GM19463 (cell line): ENCODE measurements around the gene CNGA3.

Experiments used
- ATAC-seq: cut with Tn5 transposase; IDR thresholded peaks from one replicate; pipeline ENCODE4 v1.9.1; 2021; ENCODE audit warnings: mild to moderate bottlenecking, moderate library complexity; ENCODE audit not compliant: unreplicated experiment

CNGA3 gene

GRCh38 chr2:98324181-98324580, 22.1 kb upstream of the CNGA3 start:
- ATAC-seq: no peak

GRCh38 chr2:98327776-98328175, 18.5 kb upstream of the CNGA3 start:
- no peak for ATAC-seq

GRCh38 chr2:98329549-98329948, 16.7 kb upstream of the CNGA3 start:
- ATAC-seq: no peak

GRCh38 chr2:98332989-98333388, 13.3 kb upstream of the CNGA3 start:
- no peak for ATAC-seq

- ATAC-seq: no peak
Measured at GRCh38 chr2:98333922-98334321, 12.3 kb upstream of the CNGA3 start.

GRCh38 chr2:98334439-98335078, 11.7 kb upstream of the CNGA3 start:
- no peak for ATAC-seq

- ATAC-seq: no peak
Measured at GRCh38 chr2:98335271-98335670, 11.0 kb upstream of the CNGA3 start.

- no peak for ATAC-seq
Measured at GRCh38 chr2:98341241-98341640, 5.0 kb upstream of the CNGA3 start.

- no peak for ATAC-seq
Measured at GRCh38 chr2:98343285-98343684, 3.0 kb upstream of the CNGA3 start.

- no peak for ATAC-seq
Measured at GRCh38 chr2:98347298-98348065, 1.2 kb downstream of the CNGA3 start.

- no peak for ATAC-seq
Measured at GRCh38 chr2:98348066-98348561, 1.9 kb downstream of the CNGA3 start.

- no peak for ATAC-seq
Measured at GRCh38 chr2:98350411-98350810, 4.2 kb downstream of the CNGA3 start.

- ATAC-seq: no peak
Measured at GRCh38 chr2:98355881-98356280, 9.6 kb downstream of the CNGA3 start.

GRCh38 chr2:98356729-98357128, 10.5 kb downstream of the CNGA3 start:
- ATAC-seq: no peak

- ATAC-seq: no peak
Measured at GRCh38 chr2:98357849-98358248, 11.6 kb downstream of the CNGA3 start.

GRCh38 chr2:98359986-98360385, 13.7 kb downstream of the CNGA3 start:
- no peak for ATAC-seq

- no peak for ATAC-seq
Measured at GRCh38 chr2:98367721-98368120, 21.5 kb downstream of the CNGA3 start.

GRCh38 chr2:98369710-98370239, 23.5 kb downstream of the CNGA3 start:
- no peak for ATAC-seq

GRCh38 chr2:98372121-98372520, 25.9 kb downstream of the CNGA3 start:
- no peak for ATAC-seq

- ATAC-seq: no peak
Measured at GRCh38 chr2:98372579-98372978, 26.3 kb downstream of the CNGA3 start.

- ATAC-seq: no peak
Measured at GRCh38 chr2:98374286-98374685, 28.0 kb downstream of the CNGA3 start.

- no peak for ATAC-seq
Measured at GRCh38 chr2:98374958-98375570, 28.8 kb downstream of the CNGA3 start.
